Rectal smooth muscle tissue (tissue), 1 donor: ENCODE data around the gene PARD3.
A peak's percentile ranks its signal among the peaks of the same experiment; 100 is the strongest.

ENCODE experiments used
- H3K27ac ChIP-seq: one replicate; pipeline ENCODE4 v1.7.0; 2013; ENCODE audit warnings: low read depth, low read length, inconsistent platforms
- H3K27me3 ChIP-seq: one replicate; pipeline ENCODE4 v1.7.0; 2013; ENCODE audit warnings: low read length; ENCODE audit not compliant: control insufficient read depth, insufficient read depth
- H3K36me3 ChIP-seq: one replicate; pipeline ENCODE4 v1.7.0; 2013; ENCODE audit warnings: low read length; ENCODE audit not compliant: control insufficient read depth, insufficient read depth
- H3K4me1 ChIP-seq: one replicate; pipeline ENCODE4 v1.7.0; 2013; ENCODE audit warnings: low read length; ENCODE audit not compliant: control insufficient read depth, insufficient read depth
- H3K4me3 ChIP-seq: one replicate; pipeline ENCODE4 v1.7.0; 2013; ENCODE audit warnings: low read length
- H3K9ac ChIP-seq: one replicate; pipeline ENCODE4 v1.7.0; 2013; ENCODE audit warnings: low read length

PARD3 gene

DNA sequence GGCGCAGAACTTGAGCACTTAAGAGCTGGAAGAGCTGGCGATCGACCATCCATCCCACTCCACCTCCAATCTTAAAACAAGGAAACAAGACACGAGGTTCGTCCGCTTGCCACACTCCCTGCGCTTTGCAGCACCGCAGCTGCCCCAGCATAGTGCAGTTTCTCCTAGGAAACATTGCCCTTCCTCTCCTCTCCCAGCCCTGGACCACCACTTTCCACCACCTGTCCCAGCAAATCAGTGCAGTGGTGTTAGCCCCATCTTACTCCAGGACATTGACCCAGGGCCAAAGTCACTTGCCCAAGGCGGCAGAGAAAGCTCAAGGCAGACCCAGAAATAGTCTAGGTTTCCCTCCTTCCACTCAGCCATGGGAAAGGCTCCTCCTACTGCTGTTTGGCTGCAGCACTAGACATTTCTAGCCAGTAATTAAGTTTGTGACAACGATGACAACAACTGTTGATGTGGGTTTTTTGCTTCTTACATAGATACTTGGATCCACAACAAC, 1.5 kb upstream of the PARD3 start:
- no peak overlapping the region for H3K27ac ChIP-seq

DNA sequence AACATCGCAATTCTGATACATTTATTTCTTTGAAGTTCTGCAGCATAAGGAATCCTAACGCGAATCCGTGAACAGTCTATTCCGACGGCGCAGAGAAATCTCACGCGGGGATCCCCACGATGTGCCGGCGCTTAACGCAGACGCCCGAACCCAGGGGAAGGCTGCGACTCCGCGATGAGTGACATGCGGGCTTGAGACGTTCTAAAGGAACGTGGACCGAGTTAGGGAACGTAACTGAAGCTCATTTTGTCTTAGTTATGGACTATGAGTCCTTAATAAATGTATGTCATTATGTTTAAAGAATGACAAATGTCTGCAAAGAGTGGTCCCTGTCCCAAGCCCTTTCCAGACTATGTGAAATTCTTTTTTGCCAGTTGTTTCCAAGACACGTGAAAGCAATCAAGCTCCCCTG, 995 bp upstream of the PARD3 start:
- peak overlapping the region; percentile 51 for H3K27ac ChIP-seq
- H3K4me3 ChIP-seq: peak overlapping the region; percentile 67
- H3K36me3 ChIP-seq: no peaks in the 10 kb centered on the region
- no peak overlapping the region for H3K9ac ChIP-seq
- peaks cover 15% of the 10 kb centered on the region for H3K4me1 ChIP-seq
- H3K27me3 ChIP-seq: no peaks in the 10 kb centered on the region

More for the DNA sequence above, 1.5 kb upstream of the PARD3 start:
- Histone ChIP-seq H3K9ac (no peak overlapping the region), H3K27me3 (no peaks in the 10 kb centered on the region), H3K4me1 (peaks cover 15% of the 10 kb centered on the region), H3K36me3 (no peaks in the 10 kb centered on the region), H3K4me3 (peak overlapping the region; percentile 67)

DNA sequence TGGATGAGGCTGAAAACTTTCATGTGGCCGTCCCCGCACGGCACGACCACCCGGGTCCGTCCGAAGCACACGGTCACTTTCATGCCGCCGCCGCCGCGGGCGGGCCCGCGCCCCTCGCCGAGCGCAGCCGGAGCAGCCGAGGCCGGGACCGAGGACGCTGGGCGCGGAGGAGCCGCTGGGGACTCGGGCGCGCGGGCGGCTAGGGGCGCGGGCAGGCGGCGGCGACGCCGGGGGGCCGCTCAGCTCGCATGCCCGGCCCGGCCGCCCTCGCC, 247 bp downstream of the PARD3 start:
- H3K27me3 ChIP-seq: no peaks in the 10 kb centered on the region
- H3K36me3 ChIP-seq: no peaks in the 10 kb centered on the region
- peaks cover 15% of the 10 kb centered on the region for H3K4me1 ChIP-seq
- no peak overlapping the region for H3K9ac ChIP-seq
- H3K27ac ChIP-seq: peak overlapping the region; percentile 87
- peak overlapping the region; percentile 75 for H3K4me3 ChIP-seq

DNA sequence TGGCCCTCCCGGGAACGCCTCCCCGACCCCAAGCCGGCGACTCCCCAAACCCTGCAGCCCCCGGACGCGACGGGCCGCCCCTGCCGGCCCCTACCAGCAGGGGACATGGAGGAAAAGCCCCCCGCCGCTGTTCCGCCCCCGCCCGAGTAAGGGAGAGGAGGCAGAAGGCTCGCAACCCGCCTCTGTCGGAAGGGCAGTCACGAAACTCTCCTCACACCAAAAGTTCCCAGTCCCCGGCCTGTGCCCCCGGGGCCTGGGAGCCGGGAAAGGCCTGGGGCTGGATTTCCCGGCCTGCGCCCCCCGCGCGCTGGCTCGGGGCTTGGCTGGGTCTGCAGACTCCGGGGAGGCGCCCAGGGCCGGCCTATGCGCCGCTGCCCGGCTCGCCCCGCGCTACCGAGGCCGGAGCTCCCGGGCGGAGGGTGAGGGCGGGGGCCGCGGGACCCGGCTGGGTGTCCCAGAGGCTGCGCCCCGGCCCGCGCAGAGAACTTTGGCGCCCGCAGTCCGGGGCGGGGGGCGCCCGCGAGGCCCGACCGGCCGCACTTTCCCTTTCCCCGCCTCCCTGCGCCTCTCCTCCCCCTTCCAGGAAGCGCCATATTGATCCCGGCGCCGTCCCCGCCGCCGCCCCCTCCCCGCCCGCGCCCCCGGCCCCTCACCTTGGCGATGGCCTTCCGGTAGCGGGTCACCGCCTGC, 728 bp downstream of the PARD3 start:
- Histone ChIP-seq H3K4me3 (peak overlapping the region; percentile 75), H3K4me1 (peaks cover 15% of the 10 kb centered on the region), H3K27me3 (no peaks in the 10 kb centered on the region), H3K9ac (peak overlapping the region; percentile 19), H3K36me3 (no peaks in the 10 kb centered on the region), H3K27ac (peak overlapping the region; percentile 87)

DNA sequence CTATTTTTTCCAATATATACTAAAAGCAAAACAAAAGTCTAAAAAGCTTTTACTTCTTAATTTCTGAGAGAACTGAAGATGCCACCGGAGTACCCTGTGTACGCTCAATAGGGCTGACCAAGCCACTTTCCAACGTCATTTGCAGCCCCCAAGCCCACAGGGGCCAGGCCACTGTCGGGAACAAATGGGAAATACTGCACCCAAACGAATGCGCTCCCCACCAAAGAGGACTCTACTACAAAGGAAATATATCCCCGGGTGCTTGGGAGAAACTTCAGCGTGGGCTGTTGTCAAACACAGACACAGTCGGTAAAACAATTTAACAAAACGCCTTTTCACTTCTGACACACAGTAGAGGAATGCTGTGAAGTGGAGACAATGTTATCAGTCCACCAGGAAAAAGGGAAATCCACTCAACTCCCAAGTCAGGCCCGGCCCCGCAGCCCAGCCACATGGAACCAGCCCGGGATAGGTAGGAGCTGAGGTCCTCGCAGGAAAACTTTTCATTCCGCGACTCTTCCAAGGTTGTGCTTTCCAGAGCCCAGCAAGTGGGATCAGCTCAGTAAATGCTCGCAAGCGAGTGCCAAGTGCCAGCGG, 1.4 kb downstream of the PARD3 start:
- no peaks in the 10 kb centered on the region for H3K27me3 ChIP-seq
- H3K36me3 ChIP-seq: no peaks in the 10 kb centered on the region
- peak overlapping the region; percentile 19 for H3K9ac ChIP-seq
- peak overlapping the region; percentile 87 for H3K27ac ChIP-seq
- H3K4me3 ChIP-seq: peak overlapping the region; percentile 75
- peaks cover 18% of the 10 kb centered on the region for H3K4me1 ChIP-seq

DNA sequence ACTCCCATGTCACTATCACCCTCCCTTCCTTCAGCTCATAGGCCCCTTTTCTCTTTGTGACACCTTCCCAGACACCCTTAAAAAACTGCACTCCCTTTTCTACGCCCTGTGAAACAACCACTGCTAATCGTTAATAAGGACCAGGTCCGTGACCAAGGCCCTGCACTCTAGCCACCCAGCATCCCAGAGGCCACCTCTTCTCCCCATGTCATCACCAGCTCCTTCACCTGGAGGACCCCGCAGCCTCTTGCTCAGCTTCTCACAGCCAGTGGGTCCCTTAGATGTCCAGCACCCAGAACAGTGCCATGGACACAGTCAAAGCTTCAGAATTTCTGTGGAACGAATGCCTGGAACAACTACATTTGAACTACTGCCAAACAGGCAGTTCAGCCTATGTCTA, 2.3 kb downstream of the PARD3 start:
- H3K27ac ChIP-seq: peak overlapping the region; percentile 4
- H3K36me3 ChIP-seq: no peaks in the 10 kb centered on the region
- peaks cover 22% of the 10 kb centered on the region for H3K4me1 ChIP-seq
- H3K4me3 ChIP-seq: peak overlapping the region; percentile 14
- H3K27me3 ChIP-seq: no peaks in the 10 kb centered on the region
- no peak overlapping the region for H3K9ac ChIP-seq

DNA sequence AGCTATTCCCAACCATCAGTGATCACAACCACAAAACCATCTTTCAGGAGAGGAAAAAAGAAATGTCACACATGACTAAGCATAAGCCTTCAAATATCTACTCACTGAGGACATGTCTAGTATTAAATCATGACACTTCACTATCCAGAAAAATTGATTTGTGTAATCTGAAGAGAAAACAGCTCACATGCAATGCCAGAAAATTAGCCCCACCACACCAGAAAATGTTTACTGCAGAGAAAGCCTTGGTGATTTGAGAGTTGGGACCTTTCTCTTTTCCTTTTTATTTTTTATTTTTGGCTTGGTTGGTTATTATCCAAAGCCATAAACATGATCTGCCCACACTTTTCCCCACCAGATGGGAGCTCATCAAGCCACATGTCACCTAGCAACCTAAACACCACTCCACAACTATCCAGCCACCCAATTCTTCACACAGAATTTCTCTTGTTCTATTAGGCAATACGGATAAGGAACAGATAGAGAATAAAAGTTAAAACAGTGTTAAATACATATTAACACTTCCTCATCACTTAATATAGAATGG, 3.1 kb downstream of the PARD3 start:
- Histone ChIP-seq H3K27me3 (no peaks in the 10 kb centered on the region), H3K4me3 (no peak overlapping the region), H3K4me1 (peaks cover 22% of the 10 kb centered on the region), H3K27ac (no peak overlapping the region), H3K36me3 (no peaks in the 10 kb centered on the region), H3K9ac (no peak overlapping the region)

DNA sequence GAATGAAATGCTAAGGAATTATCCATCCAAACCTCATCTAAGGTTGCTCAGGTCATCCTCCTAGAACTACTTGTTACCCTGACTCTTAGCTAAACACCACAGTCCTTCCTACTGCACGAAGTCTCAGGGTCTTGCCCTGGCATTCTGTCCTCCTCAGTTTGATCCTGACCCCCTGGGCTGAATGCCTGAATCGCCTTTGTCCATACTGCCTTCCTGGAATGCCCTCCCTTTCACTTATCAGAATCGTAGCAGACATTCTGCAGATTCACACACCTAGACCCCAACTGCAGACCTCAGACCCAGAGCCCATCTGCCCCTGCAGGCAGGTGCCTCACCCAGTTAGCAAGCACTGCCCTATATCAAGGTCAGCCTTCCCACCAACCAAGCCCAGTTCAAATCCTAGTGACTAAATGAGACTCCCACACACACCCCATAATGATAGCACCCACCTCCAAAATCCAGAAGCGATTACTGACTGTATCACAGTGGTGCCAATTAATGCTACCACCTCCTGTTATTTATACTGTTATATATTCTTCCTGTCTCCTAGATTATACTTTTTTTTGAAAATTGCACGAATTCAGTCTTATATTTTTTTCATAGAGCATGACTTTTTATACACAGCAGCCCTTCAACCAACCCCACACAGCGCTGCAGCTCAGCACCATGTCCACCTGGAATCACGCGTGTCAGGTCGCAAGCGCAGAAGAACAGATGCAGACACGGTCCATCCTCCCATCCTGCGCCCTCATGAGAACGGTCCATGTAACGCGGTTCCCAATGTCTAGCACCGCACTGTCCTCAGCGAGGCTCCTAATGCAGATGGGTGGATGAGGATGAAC, 3.7 kb downstream of the PARD3 start:
- H3K4me3 ChIP-seq: no peak overlapping the region
- no peaks in the 10 kb centered on the region for H3K27me3 ChIP-seq
- peaks cover 22% of the 10 kb centered on the region for H3K4me1 ChIP-seq
- no peak overlapping the region for H3K27ac ChIP-seq
- H3K9ac ChIP-seq: no peak overlapping the region
- no peaks in the 10 kb centered on the region for H3K36me3 ChIP-seq

DNA sequence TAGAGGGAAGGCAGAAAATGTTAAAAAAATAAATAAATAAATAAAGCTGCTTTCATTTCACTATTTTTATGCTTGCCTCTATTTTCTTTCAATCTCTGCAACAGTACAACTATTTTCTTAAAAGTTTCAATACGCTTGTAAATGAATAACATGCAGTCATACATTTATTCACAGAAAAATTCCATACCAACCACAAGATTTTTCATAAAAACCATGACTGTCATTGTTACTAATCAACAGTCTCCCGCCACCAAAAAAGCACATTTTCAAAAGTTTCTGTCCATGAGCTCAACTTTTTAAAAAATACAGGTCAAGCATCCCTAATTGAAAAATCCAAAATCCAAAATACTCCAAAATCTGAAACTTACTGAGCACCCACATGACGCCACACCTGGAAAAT, 5.3 kb downstream of the PARD3 start:
- Histone ChIP-seq H3K4me1 (peaks cover 22% of the 10 kb centered on the region), H3K4me3 (no peak overlapping the region), H3K27me3 (no peaks in the 10 kb centered on the region), H3K9ac (no peak overlapping the region), H3K27ac (no peak overlapping the region), H3K36me3 (no peaks in the 10 kb centered on the region)

DNA sequence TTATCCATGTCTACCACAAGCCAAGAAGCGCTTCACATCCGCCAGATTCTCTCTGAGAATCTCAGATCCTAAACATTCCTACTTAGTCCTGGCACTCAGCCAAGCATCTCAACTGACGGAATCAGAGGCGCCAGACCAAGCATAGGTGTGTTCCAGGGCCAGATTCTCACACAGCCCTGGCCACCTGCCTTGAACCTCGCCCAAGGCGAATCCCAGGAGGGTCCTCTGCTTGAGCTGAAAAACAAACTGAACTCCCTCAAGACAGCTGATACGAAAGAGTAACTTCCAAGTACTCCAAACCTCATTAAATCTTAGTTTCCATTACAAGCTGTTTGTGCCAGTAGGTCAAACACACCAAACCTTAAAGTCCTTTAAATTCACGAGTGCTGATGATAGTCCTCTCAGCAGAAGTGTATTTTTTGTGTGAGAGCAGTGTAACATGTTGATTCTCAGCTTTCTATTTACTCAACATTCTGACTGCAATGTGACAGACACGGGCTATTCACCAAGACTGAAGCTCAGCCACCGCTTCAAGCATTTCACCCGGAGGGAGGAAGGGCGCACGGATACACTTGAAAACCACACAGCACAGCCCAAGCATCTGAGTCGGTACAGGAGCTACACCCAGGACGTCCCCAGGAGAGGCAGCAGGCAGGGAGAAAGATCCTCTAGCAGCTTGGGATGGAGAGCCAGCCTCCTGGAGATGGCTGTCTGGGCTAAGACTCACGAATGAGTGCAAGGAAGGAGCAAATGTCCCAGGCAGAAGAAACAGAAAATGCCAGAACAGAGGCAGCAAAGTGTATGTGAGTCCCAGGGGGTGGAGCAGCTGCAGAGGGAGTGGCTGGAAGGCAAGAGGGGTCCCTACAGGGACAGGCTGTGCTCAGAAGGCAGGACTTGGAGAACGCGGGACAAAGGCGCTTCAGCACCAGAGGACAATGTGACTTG, 6.0 kb downstream of the PARD3 start:
- peaks cover 22% of the 10 kb centered on the region for H3K4me1 ChIP-seq
- no peaks in the 10 kb centered on the region for H3K27me3 ChIP-seq
- H3K9ac ChIP-seq: no peak overlapping the region
- no peaks in the 10 kb centered on the region for H3K36me3 ChIP-seq
- H3K4me3 ChIP-seq: peak overlapping the region; percentile 47
- H3K27ac ChIP-seq: peak overlapping the region; percentile 34

DNA sequence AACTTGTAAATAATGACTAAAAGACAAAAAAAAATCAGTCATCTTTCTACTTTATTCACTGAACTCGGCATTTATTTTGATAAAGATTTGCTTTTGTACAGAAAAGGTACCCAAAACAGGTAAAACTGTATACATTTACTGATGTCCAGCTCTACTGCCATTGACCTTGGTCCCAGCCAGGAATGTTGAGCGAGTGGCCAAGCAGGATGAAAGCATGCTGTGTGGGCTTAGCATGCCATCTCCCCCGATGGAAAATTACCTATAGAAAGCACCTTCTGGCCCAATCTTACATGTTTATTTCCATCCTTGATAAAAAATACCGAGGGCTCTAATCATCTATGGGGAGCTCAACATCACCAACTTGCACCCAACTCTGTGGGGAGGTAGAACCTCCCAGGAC, 6.8 kb downstream of the PARD3 start:
- no peak overlapping the region for H3K9ac ChIP-seq

More for the DNA sequence above, 6.8 kb downstream of the PARD3 start:
- Histone ChIP-seq H3K4me3 (no peak overlapping the region), H3K36me3 (no peaks in the 10 kb centered on the region), H3K27ac (no peak overlapping the region), H3K27me3 (no peaks in the 10 kb centered on the region), H3K4me1 (peaks cover 22% of the 10 kb centered on the region)
